Measurements from ENCODE around the gene MRPL11. TPM values are rescaled to one million over a fixed set of nuclear protein-coding genes. Genes with fewer than 3 reads are reported as not detected.

Gene MRPL11
- total and polyA plus RNA-seq, 4 donors = 32.7 to 56.8 (median 41.2) TPM

DNA sequence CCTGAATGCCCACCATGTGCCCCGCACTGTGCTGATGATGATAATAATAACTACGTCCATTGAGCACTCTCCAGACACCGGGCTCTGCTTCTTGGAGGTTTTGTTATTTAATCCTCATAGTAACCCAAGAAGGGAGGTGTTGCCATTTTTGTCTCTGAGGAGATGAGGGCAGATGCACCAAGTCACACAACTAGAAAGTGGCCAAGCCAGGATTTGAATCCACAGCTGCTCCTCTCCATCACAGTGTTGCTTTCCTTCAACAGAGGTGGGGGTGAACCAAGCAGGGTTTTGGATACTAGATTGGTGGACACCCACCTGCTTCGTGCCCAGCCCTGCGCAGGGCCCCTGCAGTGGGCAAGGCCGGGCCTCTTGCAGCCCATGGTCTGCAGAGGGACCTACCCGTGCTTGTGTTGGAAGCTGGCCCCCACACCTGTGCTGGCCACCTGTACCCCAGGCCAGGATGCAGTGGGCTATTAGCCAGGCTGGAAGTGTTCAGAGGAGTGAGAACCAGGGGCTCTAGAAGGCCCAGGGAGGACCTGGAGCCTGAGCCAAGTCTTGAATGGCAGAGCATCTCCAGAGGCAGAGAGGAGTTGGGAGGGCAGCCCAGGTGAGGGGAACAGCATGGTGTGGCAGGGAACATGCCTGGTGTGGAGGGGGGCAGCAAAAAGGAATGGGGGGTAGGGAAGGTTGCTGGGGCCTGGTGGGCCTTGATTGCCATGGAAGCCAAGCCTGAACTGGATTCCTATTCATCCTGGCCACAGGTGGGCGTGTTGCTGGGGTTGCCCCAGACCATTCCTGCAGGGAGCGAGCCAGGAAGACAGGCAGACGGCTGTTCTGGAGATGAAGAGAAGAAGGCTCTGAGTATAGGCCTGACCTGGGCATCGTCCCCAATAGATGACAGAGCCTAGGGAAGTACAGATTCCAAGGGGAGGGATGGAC lies 38.9 kb upstream of the MRPL11 start:
- no peak overlapping the region for H3K27ac ChIP-seq (ENCODE audit: low read depth in 1 of 2, low read length in 1 of 2)
- DNase-seq (no peak), ATAC-seq (ENCODE audit: insufficient read depth, low FRiP score) (no peak)
- H3K9ac ChIP-seq (ENCODE audit: insufficient read depth in 1 of 2, low read length in 2 of 2) = no peak overlapping the region
- TF ChIP-seq, protein P1, sequence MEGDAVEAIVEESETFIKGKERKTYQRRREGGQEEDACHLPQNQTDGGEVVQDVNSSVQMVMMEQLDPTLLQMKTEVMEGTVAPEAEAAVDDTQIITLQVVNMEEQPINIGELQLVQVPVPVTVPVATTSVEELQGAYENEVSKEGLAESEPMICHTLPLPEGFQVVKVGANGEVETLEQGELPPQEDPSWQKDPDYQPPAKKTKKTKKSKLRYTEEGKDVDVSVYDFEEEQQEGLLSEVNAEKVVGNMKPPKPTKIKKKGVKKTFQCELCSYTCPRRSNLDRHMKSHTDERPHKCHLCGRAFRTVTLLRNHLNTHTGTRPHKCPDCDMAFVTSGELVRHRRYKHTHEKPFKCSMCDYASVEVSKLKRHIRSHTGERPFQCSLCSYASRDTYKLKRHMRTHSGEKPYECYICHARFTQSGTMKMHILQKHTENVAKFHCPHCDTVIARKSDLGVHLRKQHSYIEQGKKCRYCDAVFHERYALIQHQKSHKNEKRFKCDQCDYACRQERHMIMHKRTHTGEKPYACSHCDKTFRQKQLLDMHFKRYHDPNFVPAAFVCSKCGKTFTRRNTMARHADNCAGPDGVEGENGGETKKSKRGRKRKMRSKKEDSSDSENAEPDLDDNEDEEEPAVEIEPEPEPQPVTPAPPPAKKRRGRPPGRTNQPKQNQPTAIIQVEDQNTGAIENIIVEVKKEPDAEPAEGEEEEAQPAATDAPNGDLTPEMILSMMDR (IDR thresholded peaks at IDR 0.05; ENCODE audit: control extremely low read depth, extremely low read depth) = no peak
- H3K36me3 ChIP-seq (ENCODE audit: control insufficient read depth in 4 of 4, insufficient read depth in 4 of 4, low read length in 4 of 4) = peaks cover 0 to 15% (median 3%) of the 10 kb centered on the region in 4 donors
- WGBS, 2 donors = 90 to 93% methylated on average over 11 of the region's 11 CpGs
- H3K4me3 ChIP-seq = no peak overlapping the region
- peaks cover 0 to 11% (median 4%) of the 10 kb centered on the region in 5 donors for H3K4me1 ChIP-seq (ENCODE audit: control insufficient read depth in 5 of 5, insufficient read depth in 5 of 5, low read length in 5 of 5)
- no peaks in the 10 kb centered on the region for H3K27me3 ChIP-seq (ENCODE audit: control insufficient read depth in 3 of 3, insufficient read depth in 3 of 3, low read length in 2 of 3)
- H3K9me3 ChIP-seq (ENCODE audit: control insufficient read depth in 4 of 4, insufficient read depth in 3 of 4, low read length in 3 of 4) = no peaks in the 10 kb centered on the region

DNA sequence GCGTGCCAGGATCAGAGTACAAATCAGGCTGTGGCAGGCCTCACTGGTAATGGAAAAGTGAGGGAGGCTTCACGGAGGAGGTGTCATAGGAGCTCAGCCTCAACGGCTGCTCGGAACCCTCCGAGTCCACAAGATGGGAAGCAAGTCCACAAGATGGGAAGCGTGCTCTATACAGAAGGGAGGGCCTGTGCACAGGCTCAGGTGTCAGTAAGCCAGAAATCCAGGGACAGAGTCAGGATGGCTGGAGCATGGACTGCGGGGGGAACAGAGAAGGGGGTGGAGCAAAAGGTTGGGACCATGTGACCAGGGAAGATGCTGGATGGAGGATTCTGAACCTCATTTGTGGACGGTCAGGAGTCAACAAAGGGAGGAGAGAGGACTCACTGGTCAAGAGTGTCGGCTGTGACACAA lies 38.2 kb upstream of the MRPL11 start:
- TF ChIP-seq, protein P1 (IDR thresholded peaks at IDR 0.05; ENCODE audit: control extremely low read depth, extremely low read depth) = no peak
- peaks cover 0 to 18% (median 6%) of the 10 kb centered on the region in 4 donors for H3K36me3 ChIP-seq (ENCODE audit: control insufficient read depth in 4 of 4, insufficient read depth in 4 of 4, low read length in 4 of 4)
- no peak overlapping the region for H3K9ac ChIP-seq (ENCODE audit: insufficient read depth in 1 of 2, low read length in 2 of 2)
- WGBS, 2 donors = 76 to 84% methylated on average over 9 of the region's 9 CpGs
- H3K4me1 ChIP-seq (ENCODE audit: control insufficient read depth in 5 of 5, insufficient read depth in 5 of 5, low read length in 5 of 5) = peaks cover 0 to 11% (median 4%) of the 10 kb centered on the region in 5 donors
- H3K27ac ChIP-seq (ENCODE audit: low read depth in 1 of 2, low read length in 1 of 2) = no peak overlapping the region
- DNase-seq (no peak), ATAC-seq (ENCODE audit: insufficient read depth, low FRiP score) (no peak)
- H3K27me3 ChIP-seq (ENCODE audit: control insufficient read depth in 3 of 3, insufficient read depth in 3 of 3, low read length in 2 of 3) = no peaks in the 10 kb centered on the region
- H3K9me3 ChIP-seq (ENCODE audit: control insufficient read depth in 4 of 4, insufficient read depth in 3 of 4, low read length in 3 of 4) = no peaks in the 10 kb centered on the region
- H3K4me3 ChIP-seq = no peak overlapping the region

DNA sequence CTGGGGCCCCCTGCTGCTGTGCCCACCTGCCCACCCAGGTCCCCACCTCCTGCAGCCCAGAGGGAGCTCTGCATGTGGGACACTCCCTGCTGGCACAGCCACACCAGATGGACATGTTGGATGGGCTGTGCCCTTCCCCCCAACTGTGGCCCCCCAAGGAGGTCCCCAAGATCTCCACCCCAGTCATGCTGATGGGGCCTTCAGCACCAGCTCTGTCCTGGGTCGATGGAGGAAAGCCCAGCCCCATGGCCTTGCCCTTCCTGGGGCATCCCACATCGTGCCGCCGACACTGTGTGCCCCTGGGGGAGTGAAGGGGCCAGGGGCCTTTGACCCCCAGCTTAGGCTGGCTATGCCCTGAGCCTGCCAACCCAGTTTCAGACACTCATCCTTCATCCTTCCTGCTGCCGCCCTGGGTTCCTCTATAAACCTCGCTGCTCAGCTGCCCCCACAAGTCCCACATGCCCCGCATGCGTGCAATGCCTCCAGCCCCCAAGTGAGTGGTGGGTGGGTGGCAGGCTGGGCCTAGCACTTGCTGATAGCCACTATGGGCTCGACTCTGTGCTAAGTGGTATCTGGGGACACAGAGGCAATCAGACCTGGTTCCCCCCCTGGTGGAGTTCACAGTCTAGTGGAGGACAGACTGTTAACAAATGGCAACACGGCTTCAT lies 37.7 kb upstream of the MRPL11 start:
- TF ChIP-seq, protein P1 (IDR thresholded peaks at IDR 0.05; ENCODE audit: control extremely low read depth, extremely low read depth) = no peak
- ATAC-seq (ENCODE audit: insufficient read depth, low FRiP score) = no peak
- Histone ChIP-seq H3K27ac (ENCODE audit: low read depth in 1 of 2, low read length in 1 of 2) (no peak overlapping the region), H3K9me3 (ENCODE audit: control insufficient read depth in 4 of 4, insufficient read depth in 3 of 4, low read length in 3 of 4) (no peaks in the 10 kb centered on the region), H3K4me1 (ENCODE audit: control insufficient read depth in 5 of 5, insufficient read depth in 5 of 5, low read length in 5 of 5) (peaks cover 0 to 11% (median 4%) of the 10 kb centered on the region in 5 donors), H3K4me3 (no peak overlapping the region), H3K36me3 (ENCODE audit: control insufficient read depth in 4 of 4, insufficient read depth in 4 of 4, low read length in 4 of 4) (peaks cover 0 to 18% (median 6%) of the 10 kb centered on the region in 4 donors), H3K27me3 (ENCODE audit: control insufficient read depth in 3 of 3, insufficient read depth in 3 of 3, low read length in 2 of 3) (no peaks in the 10 kb centered on the region), H3K9ac (ENCODE audit: insufficient read depth in 1 of 2, low read length in 2 of 2) (no peak overlapping the region)
- no peak for DNase-seq
- WGBS, 2 donors = 80 to 83% methylated on average over 10 of the region's 10 CpGs
